T-cell (primary cell): Measurements from ENCODE around the gene TMEM18. TPM values are rescaled to one million over a fixed set of nuclear protein-coding genes. Genes with fewer than 3 reads are reported as not detected.

Experiments used
- ATAC-seq, 4 experiments: fragments of 200-7000 bp in 3 of 4; fragments of 150-1000 bp in 1 of 4; cut with Tn5 transposase; replicated peaks in 1 of 4; 1 replicate in 3 of 4; 2 replicates in 1 of 4; pipeline ENCODE4 v1.10.0; 2021; ENCODE audit warnings: moderate library complexity in 3 of 4, mild to moderate bottlenecking in 2 of 4, moderate number of reproducible peaks in 1 of 4
- CTCF ChIA-PET, 2 donors: fragments of 300-600 bp; sonication (Branson Sonifier 250); formaldehyde crosslinking; loops; one replicate each; lab custom pipeline; 2022; ENCODE audit warnings: antibody characterized with exemption in 2 of 2; lab: Charles Lee
- POLR2A ChIA-PET, 2 donors: fragments of 300-600 bp; sonication (Branson Sonifier 250); formaldehyde crosslinking; loops; one replicate each; lab custom pipeline; 2022; ENCODE audit warnings: antibody characterized with exemption in 2 of 2; lab: Charles Lee
- DNase-seq, 35 experiments: peaks; one replicate each; pipeline versions ENCODE4 v3.0.0 to v3.0.0-alpha.2; 2013 to 2023
- H3K27ac ChIP-seq: one replicate; pipeline ENCODE4 v1.5.1; 2013; ENCODE audit warnings: low read length
- H3K27me3 ChIP-seq, 2 experiments: replicated peaks in 1 of 2; 1 replicate in 1 of 2; 2 replicates in 1 of 2; pipeline versions ENCODE4 v1.6.1 to v1.7.0; 2013; ENCODE audit warnings: low read length in 1 of 2, mixed read lengths in 1 of 2; ENCODE audit not compliant: control insufficient read depth in 2 of 2, insufficient read depth in 2 of 2; ENCODE audit errors: extremely low read depth in 1 of 2
- H3K36me3 ChIP-seq, 2 donors: 1 replicate in 1 of 2; 2 replicates in 1 of 2; pipeline versions ENCODE4 v1.6.1 to v1.7.0; 2013; ENCODE audit warnings: low read length in 1 of 2; ENCODE audit not compliant: control insufficient read depth in 2 of 2, insufficient read depth in 1 of 2; ENCODE audit errors: extremely low read depth in 1 of 2
- H3K4me1 ChIP-seq, 2 experiments: 1 replicate in 1 of 2; 2 replicates in 1 of 2; pipeline versions ENCODE4 v1.6.1 to v1.7.0; 2013; ENCODE audit warnings: low read length in 2 of 2, mixed read lengths in 1 of 2; ENCODE audit not compliant: insufficient read depth in 2 of 2, control insufficient read depth in 1 of 2; ENCODE audit errors: extremely low read depth in 1 of 2
- H3K4me3 ChIP-seq, 2 donors: 1 replicate in 1 of 2; 2 replicates in 1 of 2; pipeline versions ENCODE4 v1.5.1 to v1.7.0; 2013; ENCODE audit warnings: mild to moderate bottlenecking in 2 of 2, low read length in 1 of 2, moderate library complexity in 1 of 2; ENCODE audit not compliant: control insufficient read depth in 1 of 2; ENCODE audit errors: extremely low read depth in 1 of 2
- H3K9me3 ChIP-seq: 2 replicates; pipeline ENCODE4 v1.7.0; 2013
- H3K27ac Mint-ChIP-seq, 2 donors: one replicate each; pipeline ENCODE4 v1.8.0; 2020 to 2021; ENCODE audit warnings: mild to moderate bottlenecking in 2 of 2, mixed read lengths in 2 of 2
- H3K27me3 Mint-ChIP-seq, 2 donors: one replicate each; pipeline ENCODE4 v1.8.0; 2021 to 2022; ENCODE audit warnings: mixed read lengths in 2 of 2
- H3K36me3 Mint-ChIP-seq: one replicate; pipeline ENCODE4 v1.8.0; 2021; ENCODE audit warnings: mixed read lengths
- H3K4me1 Mint-ChIP-seq, 3 donors: one replicate each; pipeline ENCODE4 v1.8.0; 2020 to 2022; ENCODE audit warnings: mixed read lengths in 3 of 3, mild to moderate bottlenecking in 1 of 3
- H3K4me3 Mint-ChIP-seq, 3 donors: one replicate each; pipeline ENCODE4 v1.8.0; 2020 to 2022; ENCODE audit warnings: mild to moderate bottlenecking in 3 of 3, mixed read lengths in 3 of 3, moderate library complexity in 3 of 3
- H3K9me3 Mint-ChIP-seq, 3 donors: one replicate each; pipeline ENCODE4 v1.8.0; 2020 to 2022; ENCODE audit warnings: mixed read lengths in 3 of 3
- WGBS: methylation state at CpG from one replicate; pipeline ENCODE4 v1.1.5; 2013; ENCODE audit warnings: missing lambda C conversion rate; ENCODE audit not compliant: insufficient coverage; 5-methylcytosine and 5-hydroxymethylcytosine counted together
- total RNA-seq, 35 experiments: library from RNA in 6 of 35; stranded (reverse) in 6 of 35; fragments of 120-200 nt in 1 of 35; gene quantifications; one replicate each; pipeline versions ENCODE4 v1.2.1 to v1.2.4 and lab custom pipeline; 2013 to 2026

The TMEM18 gene
- total RNA-seq, 5 donors from 2014 or later (not counting 1 experiment from before 2014, with no cell fraction given): 22.8 to 29.8 (median 28.8) TPM

- H3K27me3 Mint-ChIP-seq: peaks cover 0 to 9% of the 10 kb centered on the region in 2 donors
- CTCF ChIA-PET: no interaction called here
- H3K36me3 Mint-ChIP-seq: no peaks in the 10 kb centered on the region
Observed at GRCh38 chr2:632471-632870, 44.7 kb downstream of the TMEM18 start.

GRCh38 chr2:631741-632140, 45.5 kb downstream of the TMEM18 start:
- Mint-ChIP-seq H3K4me1 (peaks cover 0 to under 1% (median 0%) of the 10 kb centered on the region in 3 donors), H3K9me3 (peaks cover 0 to 3% (median 0%) of the 10 kb centered on the region in 3 donors), H3K27ac (no peak overlapping the region), H3K36me3 (no peaks in the 10 kb centered on the region), H3K4me3 (no peak overlapping the region), H3K27me3 (peaks cover 0 to 8% of the 10 kb centered on the region in 2 donors)
- H3K36me3 ChIP-seq: no peaks in the 10 kb centered on the region
- H3K9me3 ChIP-seq: no peaks in the 10 kb centered on the region
- H3K4me3 ChIP-seq: no peak overlapping the region
- H3K27me3 ChIP-seq: peaks cover 0 to 11% of the 10 kb centered on the region in 2 experiments
- no peak overlapping the region for H3K27ac ChIP-seq
- DNase-seq (no peak), ATAC-seq (no peak)
- CTCF ChIA-PET: no interaction called here
- peaks cover 0 to 5% of the 10 kb centered on the region in 2 experiments for H3K4me1 ChIP-seq
- POLR2A ChIA-PET: no interaction called here
- WGBS: no CpG with 5 or more reads among the region's 1 CpG

More at GRCh38 chr2:632471-632870, 44.7 kb downstream of the TMEM18 start:
- Histone ChIP-seq H3K27me3 (peaks cover 0 to 13% of the 10 kb centered on the region in 2 experiments), H3K4me1 (peaks cover 0 to 8% of the 10 kb centered on the region in 2 experiments), H3K9me3 (no peaks in the 10 kb centered on the region), H3K27ac (no peak overlapping the region), H3K36me3 (no peaks in the 10 kb centered on the region), H3K4me3 (no peak overlapping the region)
- no peak overlapping the region for H3K4me3 Mint-ChIP-seq
- peaks cover 0 to 3% (median 0%) of the 10 kb centered on the region in 3 donors for H3K9me3 Mint-ChIP-seq
- ATAC-seq: no peak
- POLR2A ChIA-PET: no interaction called here
- DNase-seq: no peak
- peaks cover 2 to 7% (median 4%) of the 10 kb centered on the region in 3 donors for H3K4me1 Mint-ChIP-seq
- H3K27ac Mint-ChIP-seq: no peak overlapping the region

- Histone ChIP-seq H3K27me3 (peaks cover 0 to 10% of the 10 kb centered on the region in 2 experiments), H3K9me3 (no peaks in the 10 kb centered on the region), H3K4me1 (no peaks in the 10 kb centered on the region), H3K27ac (no peak overlapping the region), H3K36me3 (no peaks in the 10 kb centered on the region), H3K4me3 (no peak overlapping the region)
- Mint-ChIP-seq H3K4me3 (no peak overlapping the region), H3K27me3 (peaks cover 0 to 8% of the 10 kb centered on the region in 2 donors), H3K27ac (no peak overlapping the region), H3K36me3 (no peaks in the 10 kb centered on the region), H3K4me1 (no peaks in the 10 kb centered on the region), H3K9me3 (peaks cover 0 to 3% (median 0%) of the 10 kb centered on the region in 3 donors)
- DNase-seq (no peak), ATAC-seq (no peak)
- ChIA-PET POLR2A (no interaction called here), CTCF (interaction anchor here in 1 of 2 donors (0.7 kb wide), 1 partner anchor 329 kb away, joined by 3 read pairs; no protein-coding TSS in a partner anchor)
- WGBS: no CpG with 5 or more reads among the region's 1 CpG
Observed at GRCh38 chr2:630451-631320, 46.5 kb downstream of the TMEM18 start.

- no peak overlapping the region for H3K27ac ChIP-seq
- H3K4me3 ChIP-seq: no peak overlapping the region
- no peak for ATAC-seq
- Mint-ChIP-seq H3K27ac (no peak overlapping the region), H3K4me1 (no peaks in the 10 kb centered on the region), H3K9me3 (peaks cover 0 to 3% (median 0%) of the 10 kb centered on the region in 3 donors), H3K27me3 (peaks cover 0 to 12% of the 10 kb centered on the region in 2 donors), H3K4me3 (no peak overlapping the region), H3K36me3 (no peaks in the 10 kb centered on the region)
- 67% methylated on average over 1 of the region's 2 CpGs for WGBS
- peaks cover 0 to 10% of the 10 kb centered on the region in 2 experiments for H3K27me3 ChIP-seq
- DNase-seq: no peak
- ChIA-PET POLR2A (no interaction called here), CTCF (no interaction called here)
- H3K4me1 ChIP-seq: no peaks in the 10 kb centered on the region
- no peaks in the 10 kb centered on the region for H3K36me3 ChIP-seq
- H3K9me3 ChIP-seq: no peaks in the 10 kb centered on the region
Observed at GRCh38 chr2:629961-630360, 47.2 kb downstream of the TMEM18 start.

- Mint-ChIP-seq H3K27ac (no peak overlapping the region), H3K27me3 (peaks cover 0 to 12% of the 10 kb centered on the region in 2 donors), H3K4me1 (no peaks in the 10 kb centered on the region), H3K36me3 (no peaks in the 10 kb centered on the region), H3K4me3 (no peak overlapping the region), H3K9me3 (peaks cover 0 to 3% (median 0%) of the 10 kb centered on the region in 3 donors)
- H3K4me1 ChIP-seq: no peaks in the 10 kb centered on the region
- POLR2A ChIA-PET: no interaction called here
- no peaks in the 10 kb centered on the region for H3K9me3 ChIP-seq
- DNase-seq (no peak), ATAC-seq (no peak)
- CTCF ChIA-PET: no interaction called here
- H3K4me3 ChIP-seq: no peak overlapping the region
- 69% methylated on average over 9 of the region's 17 CpGs for WGBS
- no peaks in the 10 kb centered on the region for H3K36me3 ChIP-seq
- no peak overlapping the region for H3K27ac ChIP-seq
- peaks cover 0 to 10% of the 10 kb centered on the region in 2 experiments for H3K27me3 ChIP-seq
Observed at GRCh38 chr2:628651-629050, 48.6 kb downstream of the TMEM18 start.

- Mint-ChIP-seq H3K27ac (no peak overlapping the region), H3K27me3 (peaks cover 0 to 12% of the 10 kb centered on the region in 2 donors), H3K4me1 (no peaks in the 10 kb centered on the region), H3K9me3 (peaks cover 0 to 3% (median 0%) of the 10 kb centered on the region in 3 donors), H3K36me3 (no peaks in the 10 kb centered on the region), H3K4me3 (no peak overlapping the region)
- 68% methylated on average over 5 of the region's 13 CpGs for WGBS
- Histone ChIP-seq H3K36me3 (no peaks in the 10 kb centered on the region), H3K9me3 (no peaks in the 10 kb centered on the region), H3K4me1 (no peaks in the 10 kb centered on the region), H3K27ac (no peak overlapping the region), H3K4me3 (no peak overlapping the region), H3K27me3 (peaks cover 0 to 10% of the 10 kb centered on the region in 2 experiments)
- ATAC-seq: no peak
- DNase-seq: no peak
- CTCF ChIA-PET: no interaction called here
- POLR2A ChIA-PET: no interaction called here
Observed at GRCh38 chr2:627926-628560, 49.2 kb downstream of the TMEM18 start.
